Testis (tissue), 2 donors: Measurements from ENCODE around the gene FAM83D.

Experiments
- POLR2A ChIP-seq: fragments of 450-650 bp; IDR thresholded peaks from one replicate; pipeline ENCODE4 v1.6.1; 2017; ENCODE audit warnings: antibody characterized with exemption, mild to moderate bottlenecking, moderate library complexity
- TF ChIP-seq, protein P1 (sequence below), 3 experiments: fragments of 450-650 bp in 2 of 3; fragments of 200-600 bp in 1 of 3; sonication (generic) in 1 of 3; IDR thresholded peaks; one replicate each; pipeline ENCODE4 v1.5.1; 2016 to 2019; ENCODE audit warnings: antibody characterized with exemption in 3 of 3, mild to moderate bottlenecking in 2 of 3, moderate library complexity in 1 of 3

DNA sequence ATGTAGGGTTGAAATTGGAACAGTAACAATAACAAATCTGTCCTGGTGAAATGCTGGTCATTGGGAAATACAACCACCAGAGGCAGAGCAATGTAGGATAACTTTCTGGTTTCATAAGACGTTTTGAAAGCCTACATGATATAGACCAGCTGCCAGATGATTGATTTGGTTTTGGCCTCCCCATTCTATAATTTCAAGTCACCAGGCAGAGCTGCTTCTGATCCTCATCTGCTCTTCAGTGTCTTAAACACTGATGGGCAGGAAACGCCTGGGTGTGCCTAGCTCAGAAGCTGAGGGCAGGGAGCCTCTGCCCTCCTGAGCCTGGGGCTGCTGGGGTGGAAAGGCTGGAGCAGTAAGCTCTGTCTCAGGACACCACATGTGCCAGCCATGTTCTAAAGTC lies 60.4 kb downstream of the FAM83D start:
- TF ChIP-seq, protein P1, sequence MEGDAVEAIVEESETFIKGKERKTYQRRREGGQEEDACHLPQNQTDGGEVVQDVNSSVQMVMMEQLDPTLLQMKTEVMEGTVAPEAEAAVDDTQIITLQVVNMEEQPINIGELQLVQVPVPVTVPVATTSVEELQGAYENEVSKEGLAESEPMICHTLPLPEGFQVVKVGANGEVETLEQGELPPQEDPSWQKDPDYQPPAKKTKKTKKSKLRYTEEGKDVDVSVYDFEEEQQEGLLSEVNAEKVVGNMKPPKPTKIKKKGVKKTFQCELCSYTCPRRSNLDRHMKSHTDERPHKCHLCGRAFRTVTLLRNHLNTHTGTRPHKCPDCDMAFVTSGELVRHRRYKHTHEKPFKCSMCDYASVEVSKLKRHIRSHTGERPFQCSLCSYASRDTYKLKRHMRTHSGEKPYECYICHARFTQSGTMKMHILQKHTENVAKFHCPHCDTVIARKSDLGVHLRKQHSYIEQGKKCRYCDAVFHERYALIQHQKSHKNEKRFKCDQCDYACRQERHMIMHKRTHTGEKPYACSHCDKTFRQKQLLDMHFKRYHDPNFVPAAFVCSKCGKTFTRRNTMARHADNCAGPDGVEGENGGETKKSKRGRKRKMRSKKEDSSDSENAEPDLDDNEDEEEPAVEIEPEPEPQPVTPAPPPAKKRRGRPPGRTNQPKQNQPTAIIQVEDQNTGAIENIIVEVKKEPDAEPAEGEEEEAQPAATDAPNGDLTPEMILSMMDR (IDR thresholded peaks at IDR 0.05), result no peak
- TF ChIP-seq POLR2A, result no peak
